Endometrial microvascular endothelial cells (primary cell): ENCODE results near the gene TMPRSS9. TPM values are rescaled to one million over a fixed set of nuclear protein-coding genes. Genes with fewer than 3 reads are reported as not detected.

Experiments used
- in situ Hi-C: cut with HindIII; loops from 2 replicates; pipeline ENCODE4 v1.10.0; 2017; ENCODE audit warnings: low sequenced_read_pairs, low pct_unique_long_range_greater_than_20kb; ENCODE audit errors: inconsistent ontology term
- total RNA-seq: library from RNA; depleted of rRNA; stranded (reverse); fragments of >200 nt; gene quantifications from one replicate; pipeline ENCODE4 v1.2.3, GENCODE V29; 2015; ENCODE audit errors: inconsistent ontology term

The TMPRSS9 gene
- total RNA-seq, 1 donor from 2014 or later: not detected

- in situ Hi-C loops: no loop called here
Observed at GRCh38 chr19:2328401-2329148, 31.5 kb upstream of the TMPRSS9 start, which contains the start of the genes LSM7 and SPPL2B. Gene LSM7, minus strand, starts transcription at chr19:2328586. Its CDS starts 20 bp downstream, at chr19:2328566. Gene SPPL2B, plus strand, starts transcription at chr19:2328684. Its CDS starts 26 bp downstream, at chr19:2328710.

DNA sequence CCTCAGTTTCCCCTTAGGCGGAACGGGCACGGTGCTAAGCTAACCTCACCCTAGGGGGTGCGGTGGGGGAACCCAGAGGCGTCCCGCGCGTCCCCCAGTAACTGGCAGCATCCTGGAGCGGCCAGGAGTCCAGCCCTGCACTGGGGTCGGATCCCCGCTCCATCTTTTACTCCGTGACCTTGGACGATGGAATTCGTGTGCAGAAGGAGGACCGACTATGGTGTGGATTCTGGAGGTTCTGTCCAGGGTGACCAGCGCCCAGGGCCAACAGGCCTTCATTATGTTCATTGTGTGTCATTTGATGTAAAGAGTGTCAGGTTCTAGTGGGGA is 31.0 kb upstream of the TMPRSS9 start:
- in situ Hi-C loops: no loop called here

DNA sequence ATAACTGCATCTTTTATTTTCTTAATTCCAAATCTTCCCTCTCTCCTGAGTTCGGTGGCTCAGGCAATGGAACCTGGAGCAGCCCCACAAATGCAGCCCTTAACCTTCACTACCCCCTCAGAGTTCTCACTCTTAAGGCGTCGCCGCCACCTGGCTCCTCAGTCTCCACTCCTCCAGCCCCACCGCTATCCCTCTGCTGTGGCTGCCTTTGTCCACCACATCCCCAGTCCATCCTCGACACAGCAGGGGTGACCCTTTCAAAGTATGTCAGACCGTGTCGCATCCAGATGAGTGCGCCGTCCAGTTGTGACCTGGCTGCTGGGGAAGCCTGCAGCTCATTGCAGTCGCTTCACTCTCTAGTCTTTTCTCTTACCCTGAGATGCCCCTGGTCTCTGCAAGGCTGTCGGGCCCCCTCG is 30.6 kb upstream of the TMPRSS9 start:
- in situ Hi-C loops: no loop called here

GRCh38 chr19:2330255-2330631 is 29.8 kb upstream of the TMPRSS9 start:
- in situ Hi-C loops: no loop called here

- in situ Hi-C loops: no loop called here
Observed at GRCh38 chr19:2330632-2331284, 29.3 kb upstream of the TMPRSS9 start.

- in situ Hi-C loops: no loop called here
Observed at GRCh38 chr19:2331601-2332246, 28.3 kb upstream of the TMPRSS9 start.

DNA sequence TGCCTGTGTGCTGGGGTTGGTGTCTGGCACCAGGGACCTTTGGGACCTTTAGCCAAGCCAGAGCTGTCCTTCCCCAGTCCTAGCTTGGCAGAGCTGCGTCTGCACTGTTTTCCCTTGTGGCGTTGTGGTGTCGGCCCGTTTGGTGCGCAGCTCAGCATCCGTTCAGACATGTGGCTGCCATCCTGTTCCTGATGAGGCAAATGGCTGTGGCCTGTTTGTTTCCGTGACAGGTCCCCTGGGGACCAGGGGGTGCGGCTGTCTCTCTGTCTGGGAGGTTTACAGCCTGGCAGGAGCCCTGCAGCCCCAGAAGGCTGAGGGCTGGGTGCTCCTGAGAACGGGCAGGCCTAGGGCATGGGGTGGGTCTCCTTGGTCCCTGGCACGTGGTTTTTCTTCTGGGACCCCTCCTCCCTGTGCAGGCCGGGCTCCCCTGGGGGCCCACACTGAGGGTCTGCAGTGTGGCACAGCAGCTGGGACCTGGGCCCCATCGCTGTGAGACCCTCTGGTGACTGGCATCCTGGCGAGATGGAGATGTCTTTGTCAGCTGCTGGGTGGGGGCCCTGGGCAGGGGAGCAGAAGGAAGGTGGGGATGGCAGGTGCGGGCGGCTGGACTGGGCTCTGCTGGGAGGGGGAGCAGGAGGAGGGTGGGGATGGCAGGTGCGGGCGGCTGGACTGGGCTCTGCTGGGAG is 27.6 kb upstream of the TMPRSS9 start:
- in situ Hi-C loops: no loop called here

DNA sequence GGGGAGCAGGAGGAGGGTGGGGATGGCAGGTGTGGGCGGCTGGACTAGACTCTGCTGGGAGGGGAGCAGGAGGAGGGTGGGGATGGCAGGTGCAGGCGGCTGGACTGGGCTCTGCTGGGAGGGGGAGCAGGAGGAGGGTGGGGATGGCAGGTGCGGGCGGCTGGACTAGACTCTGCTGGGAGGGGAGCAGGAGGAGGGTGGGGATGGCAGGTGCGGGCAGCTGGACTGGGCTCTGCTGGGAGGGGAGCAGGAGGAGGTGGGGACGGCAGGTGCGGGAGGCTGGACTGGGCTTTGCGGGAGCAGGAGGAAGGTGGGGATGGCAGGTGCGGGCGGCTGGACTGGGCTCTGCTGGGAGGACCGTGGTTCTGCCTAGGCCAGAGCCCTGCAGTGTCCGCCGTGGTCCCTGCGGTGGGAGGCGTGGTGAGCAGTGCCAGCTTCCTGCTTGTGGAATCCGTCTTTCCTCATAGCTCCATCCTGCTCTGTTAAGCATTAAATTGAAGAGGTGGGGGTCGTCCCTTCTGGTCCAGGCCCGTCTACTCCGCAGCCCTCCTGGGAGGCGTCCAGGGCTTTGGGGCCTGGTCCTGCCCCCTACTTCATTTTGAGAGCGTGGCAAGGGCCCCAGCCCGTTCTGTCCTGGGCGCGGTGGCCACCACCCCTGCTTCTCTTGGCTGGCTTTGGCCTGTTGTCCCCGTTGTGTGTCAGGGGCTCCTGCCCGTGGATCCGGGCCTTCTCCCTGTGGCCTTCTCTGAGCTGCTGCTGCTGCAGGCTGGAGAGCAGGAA is 26.8 kb upstream of the TMPRSS9 start:
- in situ Hi-C loops: no loop called here

DNA sequence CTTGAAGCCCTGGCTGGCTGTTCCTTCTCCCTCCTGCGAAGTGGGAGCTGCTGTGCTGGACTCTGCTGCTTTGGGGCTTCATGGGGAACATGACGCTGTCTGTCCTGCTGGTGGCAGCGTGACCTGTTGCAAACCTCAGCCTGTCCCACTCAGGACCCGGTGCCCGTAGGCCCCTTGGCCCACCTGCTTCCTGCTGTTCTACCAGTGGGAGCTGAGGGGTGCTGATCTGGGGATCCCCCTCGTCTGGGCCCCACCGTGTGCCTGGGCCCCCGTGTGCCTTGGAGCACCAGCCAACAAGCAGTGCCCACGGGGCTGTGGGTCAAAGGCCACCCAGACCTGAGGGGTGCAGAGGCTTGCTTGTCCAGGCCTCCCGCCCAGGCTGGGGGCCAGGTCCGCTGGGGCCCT is 26.3 kb upstream of the TMPRSS9 start:
- in situ Hi-C loops: no loop called here

DNA sequence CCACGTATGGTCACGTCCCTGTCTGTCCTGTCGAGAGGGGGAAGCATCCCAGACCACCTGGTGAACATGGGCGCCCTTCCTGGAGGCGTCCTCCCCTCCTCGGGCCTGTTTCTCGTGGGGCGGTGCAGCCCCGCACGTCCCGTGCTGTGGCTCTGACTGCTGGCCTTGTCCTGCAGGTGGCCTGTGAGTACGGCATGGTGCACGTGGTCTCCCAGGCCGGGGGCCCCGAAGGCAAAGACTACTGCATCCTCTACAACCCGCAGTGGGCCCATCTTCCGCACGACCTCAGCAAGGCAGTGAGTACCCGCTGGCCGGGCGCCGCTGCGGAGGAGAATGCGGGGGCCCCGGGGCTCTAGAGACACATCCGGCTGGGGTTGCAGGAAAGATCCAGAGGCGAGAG is 25.6 kb upstream of the TMPRSS9 start:
- in situ Hi-C loops: no loop called here

GRCh38 chr19:2334986-2335846 is 24.8 kb upstream of the TMPRSS9 start:
- in situ Hi-C loops: no loop called here

GRCh38 chr19:2335848-2336247 is 24.2 kb upstream of the TMPRSS9 start:
- in situ Hi-C loops: no loop called here

DNA sequence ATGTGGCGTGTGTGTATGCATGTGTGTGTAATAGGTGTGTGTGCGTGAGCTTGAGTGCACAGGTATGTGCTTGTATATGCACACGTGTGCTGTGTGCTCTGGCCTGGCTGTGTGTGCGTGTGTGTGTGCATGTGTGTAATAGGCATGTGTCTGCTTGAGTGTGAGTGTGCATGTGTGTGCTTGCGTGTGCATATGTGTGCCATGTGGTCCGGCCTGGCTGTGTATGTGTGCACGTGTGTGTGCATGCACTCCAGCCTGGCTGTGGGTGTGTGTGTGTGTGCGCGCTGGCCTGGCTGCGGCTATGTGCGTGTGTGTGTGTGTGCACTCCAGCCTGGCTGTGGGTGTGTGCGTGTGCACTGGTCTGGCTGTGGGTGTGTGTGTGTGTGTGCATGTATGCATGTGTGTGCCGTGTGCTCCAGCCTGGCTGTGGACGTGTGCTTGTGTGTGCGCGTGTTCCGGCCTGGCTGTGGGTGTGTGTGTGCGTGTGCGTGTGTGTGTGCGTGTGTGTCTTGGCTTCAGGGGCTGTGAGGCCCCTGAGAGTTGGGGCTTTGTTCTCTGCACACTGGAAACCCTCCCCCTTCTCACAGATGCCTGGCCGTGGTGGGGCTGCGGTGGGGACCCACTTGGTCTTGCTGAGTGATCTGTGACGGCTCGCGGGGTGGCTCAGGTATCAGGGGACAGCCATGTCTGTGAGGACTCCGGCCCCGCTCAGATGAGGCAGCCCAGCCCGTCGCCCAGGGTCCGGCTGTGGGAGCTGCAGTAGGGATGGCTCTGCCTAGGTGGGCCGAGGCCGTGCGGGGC is 23.3 kb upstream of the TMPRSS9 start:
- in situ Hi-C loops: no loop called here

GRCh38 chr19:2337329-2337707 is 22.7 kb upstream of the TMPRSS9 start:
- in situ Hi-C loops: no loop called here

- in situ Hi-C loops: no loop called here
Observed at GRCh38 chr19:2338055-2338615, 21.9 kb upstream of the TMPRSS9 start.

- in situ Hi-C loops: no loop called here
Observed at GRCh38 chr19:2338751-2339643, 21.1 kb upstream of the TMPRSS9 start.
